Mucosa of descending colon (tissue), 3 donors: ENCODE measurements around the gene TPRA1. TPM values are rescaled to one million over a fixed set of nuclear protein-coding genes. Genes with fewer than 3 reads are reported as not detected.
"Not testable (repeated sequence)": the region's sequence is repeated elsewhere in the genome, so short reads cannot be mapped to it uniquely, and the experiment has no call there.

Experiments used
- ATAC-seq: fragments of 200-7000 bp; cut with Tn5 transposase; one replicate; pipeline ENCODE4 v1.9.1; 2020; ENCODE audit warnings: mild to moderate bottlenecking, moderate library complexity
- DNase-seq, 3 donors: peaks; one replicate each; pipeline ENCODE4 v3.0.0-alpha.2; 2020
- H3K36me3 ChIP-seq: fragments of 200-600 bp; one replicate; pipeline ENCODE4 v1.8.0; 2021; ENCODE audit warnings: low read depth, mild to moderate bottlenecking
- H3K4me1 ChIP-seq: fragments of 200-600 bp; one replicate; pipeline ENCODE4 v1.8.0; 2021; ENCODE audit warnings: low read depth, mild to moderate bottlenecking
- H3K4me3 ChIP-seq: fragments of 200-600 bp; one replicate; pipeline ENCODE4 v1.8.0; 2021; ENCODE audit warnings: mild to moderate bottlenecking
- H3K9me3 ChIP-seq: fragments of 200-600 bp; one replicate; pipeline ENCODE4 v1.8.0; 2021; ENCODE audit warnings: mild to moderate bottlenecking
- CTCF ChIP-seq: fragments of 200-600 bp; IDR thresholded peaks from one replicate; pipeline ENCODE4 v1.8.0; 2022; ENCODE audit warnings: antibody characterized with exemption, mild to moderate bottlenecking
- intact Hi-C, 2 donors: fragments of 100-400 bp; cut with DNase I in 1 of 2; cut with micrococcal nuclease in 1 of 2; formaldehyde crosslinking; loops; one replicate each; pipeline versions ENCODE4 v1.11.0 to v1.11.1; 2022; cut with DNase I, micrococcal nuclease
- total RNA-seq, 3 donors: library from RNA; stranded (reverse); fragmentation: NEBNext Ultra II Directional in 2 of 3; extraction: Animal tissue kit (Norgen Biotek cat#: 25700) in 2 of 3; gene quantifications; one replicate each; pipeline versions ENCODE4 v1.2.1 to v1.2.4, GENCODE V29; 2021 to 2023
- donor health status: DM: no; HTN: no; CAD: no; lungs with moderate emphysema.
- donor health status: DM: no; HTN: no; CAD: no.
- donor health status: DM: no; HTN: yes; CAD: no.

Gene TPRA1
- total RNA-seq, 3 donors from 2014 or later = 24.2 to 37.0 (median 29.3) TPM

DNA sequence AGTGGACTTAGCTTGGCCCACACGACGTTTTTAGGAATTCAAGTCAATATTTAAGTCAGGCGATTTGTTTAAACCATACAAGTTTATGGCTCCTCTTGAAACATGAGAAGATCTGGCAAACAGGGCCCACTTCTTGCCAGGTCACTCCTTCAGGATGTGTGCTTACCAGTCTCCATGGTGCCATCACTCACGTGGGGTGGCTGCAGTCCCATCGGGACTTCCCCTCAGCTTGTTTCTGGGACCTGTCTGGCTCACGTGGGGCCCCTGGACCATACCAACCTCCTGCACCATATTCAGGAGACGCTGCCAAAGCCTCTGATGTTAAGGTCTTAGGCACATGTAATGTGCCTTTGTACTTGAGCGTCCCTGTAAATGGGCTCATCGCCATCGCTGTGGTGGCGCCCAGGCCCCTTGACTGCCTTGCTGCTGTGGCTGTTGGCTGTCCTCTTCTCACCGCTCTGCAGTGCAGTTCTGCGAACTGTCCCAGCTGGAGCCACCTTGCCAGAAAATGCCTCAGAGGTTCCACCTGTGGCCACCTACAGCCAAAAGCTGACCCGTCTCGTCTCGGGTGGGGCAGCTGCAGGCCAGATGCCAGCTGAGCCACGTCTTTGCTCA lies 16.6 kb upstream of the TPRA1 start:
- Histone ChIP-seq H3K4me1 (no peaks in the 10 kb centered on the region), H3K36me3 (no peaks in the 10 kb centered on the region), H3K9me3 (no peaks in the 10 kb centered on the region), H3K4me3 (no peak overlapping the region)
- intact Hi-C loops = no loop called here
- no peak for ATAC-seq
- DNase-seq = no peak
- TF ChIP-seq CTCF = no peak

DNA sequence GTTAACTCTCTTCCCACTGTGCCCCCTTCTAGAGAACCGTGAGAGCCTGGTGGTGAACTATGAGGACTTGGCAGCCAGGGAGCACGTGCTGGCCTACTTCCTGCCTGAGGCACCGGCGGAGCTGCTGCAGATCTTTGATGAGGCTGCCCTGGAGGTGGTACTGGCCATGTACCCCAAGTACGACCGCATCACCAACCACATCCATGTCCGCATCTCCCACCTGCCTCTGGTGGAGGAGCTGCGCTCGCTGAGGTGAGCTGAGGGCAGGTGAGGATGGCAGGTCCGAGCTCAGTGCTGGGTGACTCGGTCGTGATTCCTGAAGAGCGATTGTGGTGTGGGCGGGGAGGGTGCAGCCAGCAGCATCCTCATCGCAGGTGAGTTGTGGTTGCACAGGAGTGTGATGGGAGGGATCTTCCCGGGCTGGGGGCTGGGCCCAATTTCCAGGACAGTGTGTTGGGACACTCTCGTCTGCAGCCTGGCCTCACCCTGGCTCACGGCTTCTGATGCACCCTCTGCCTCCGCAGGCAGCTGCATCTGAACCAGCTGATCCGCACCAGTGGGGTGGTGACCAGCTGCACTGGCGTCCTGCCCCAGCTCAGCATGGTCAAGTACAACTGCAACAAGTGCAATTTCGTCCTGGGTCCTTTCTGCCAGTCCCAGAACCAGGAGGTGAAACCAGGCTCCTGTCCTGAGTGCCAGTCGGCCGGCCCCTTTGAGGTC lies 15.7 kb upstream of the TPRA1 start:
- Histone ChIP-seq H3K9me3 (no peaks in the 10 kb centered on the region), H3K4me3 (no peak overlapping the region), H3K4me1 (no peaks in the 10 kb centered on the region), H3K36me3 (no peaks in the 10 kb centered on the region)
- DNase-seq (no peak), ATAC-seq (no peak)
- intact Hi-C loops = no loop called here
- no peak for TF ChIP-seq CTCF

GRCh38 chr3:127605547-127605946 lies 15.0 kb upstream of the TPRA1 start:
- ATAC-seq, DNase-seq, H3K9me3 ChIP-seq, H3K4me1 ChIP-seq, intact Hi-C loops, H3K36me3 ChIP-seq, H3K4me3 ChIP-seq: not testable (repeated sequence)

DNA sequence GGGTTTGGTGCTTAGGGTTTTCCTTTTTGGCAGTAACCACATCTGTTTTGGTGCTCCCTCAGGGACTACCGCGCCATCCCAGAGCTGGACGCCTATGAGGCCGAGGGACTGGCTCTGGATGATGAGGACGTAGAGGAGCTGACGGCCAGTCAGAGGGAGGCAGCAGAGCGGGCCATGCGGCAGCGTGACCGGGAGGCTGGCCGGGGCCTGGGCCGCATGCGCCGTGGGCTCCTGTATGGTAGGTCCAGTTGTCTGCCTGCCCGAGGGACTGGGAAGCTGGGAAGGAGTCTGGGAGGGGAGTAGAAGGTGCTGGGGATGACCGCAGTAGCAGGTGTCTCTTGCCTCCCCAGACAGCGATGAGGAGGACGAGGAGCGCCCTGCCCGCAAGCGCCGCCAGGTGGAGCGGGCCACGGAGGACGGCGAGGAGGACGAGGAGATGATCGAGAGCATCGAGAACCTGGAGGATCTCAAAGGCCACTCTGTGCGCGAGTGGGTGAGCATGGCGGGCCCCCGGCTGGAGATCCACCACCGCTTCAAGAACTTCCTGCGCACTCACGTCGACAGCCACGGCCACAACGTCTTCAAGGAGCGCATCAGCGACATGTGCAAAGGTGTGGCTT lies 14.1 kb upstream of the TPRA1 start:
- intact Hi-C loops = no loop called here
- no peak for ATAC-seq
- no peak for TF ChIP-seq CTCF
- no peaks in the 10 kb centered on the region for H3K36me3 ChIP-seq
- no peak for DNase-seq
- H3K9me3 ChIP-seq = no peaks in the 10 kb centered on the region
- H3K4me3 ChIP-seq = no peak overlapping the region
- H3K4me1 ChIP-seq = no peaks in the 10 kb centered on the region

DNA sequence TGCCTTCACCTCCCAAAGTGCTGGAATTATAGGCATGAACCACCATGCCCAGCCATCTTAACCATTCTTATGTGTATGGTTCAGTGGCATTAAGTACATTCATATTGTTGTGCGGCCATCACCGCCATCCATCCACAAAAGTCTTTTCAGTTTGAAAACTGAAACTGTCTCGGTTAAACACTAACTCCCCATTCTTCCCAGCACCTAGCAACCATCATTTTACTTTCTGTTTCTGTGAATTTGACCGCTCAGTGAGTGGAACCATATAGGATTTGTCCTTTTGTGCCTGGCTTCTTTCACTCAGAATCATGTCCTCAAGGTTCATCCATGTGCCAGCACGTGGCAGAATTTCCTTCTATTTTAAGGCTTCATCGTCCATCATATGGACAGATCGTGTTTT lies 13.5 kb upstream of the TPRA1 start:
- intact Hi-C loops = no loop called here
- ATAC-seq = no peak
- H3K4me1 ChIP-seq = no peaks in the 10 kb centered on the region

More for the DNA sequence above, 13.5 kb upstream of the TPRA1 start:
- no peak for TF ChIP-seq CTCF
- DNase-seq = no peak
- H3K9me3 ChIP-seq = no peaks in the 10 kb centered on the region
- no peaks in the 10 kb centered on the region for H3K36me3 ChIP-seq
- H3K4me3 ChIP-seq = no peak overlapping the region
